Right atrium auricular region (tissue), 2 donors: ENCODE measurements around the gene SMG6. TPM values are rescaled to one million over a fixed set of nuclear protein-coding genes. Genes with fewer than 3 reads are reported as not detected.

Experiments used
- DNase-seq: peaks from one replicate; pipeline ENCODE4 v3.0.0-alpha.2; 2019; ENCODE audit warnings: low spot score
- H3K27ac ChIP-seq, 2 donors: fragments of 200-600 bp; sonication (generic); 1 replicate in 1 of 2; 2 replicates in 1 of 2; pipeline ENCODE4 v1.5.1; 2016 to 2019
- H3K27me3 ChIP-seq, 2 donors: fragments of 200-600 bp; sonication (generic); one replicate each; pipeline versions ENCODE4 v1.5.1 to v1.6.0; 2017 to 2019
- H3K36me3 ChIP-seq: fragments of 200-600 bp; sonication (generic); one replicate; pipeline ENCODE4 v1.5.1; 2016
- H3K4me1 ChIP-seq, 2 donors: fragments of 200-600 bp; sonication (generic); one replicate each; pipeline versions ENCODE4 v1.5.1 to v1.6.0; 2017 to 2019
- H3K4me3 ChIP-seq, 2 donors: fragments of 200-600 bp; sonication (generic); 1 replicate in 1 of 2; 2 replicates in 1 of 2; pipeline ENCODE4 v1.5.1; 2017 to 2019; ENCODE audit warnings: mild to moderate bottlenecking in 1 of 2, moderate library complexity in 1 of 2
- H3K9me3 ChIP-seq, 2 donors: fragments of 200-600 bp; sonication (generic); one replicate each; pipeline ENCODE4 v1.5.1; 2019
- total RNA-seq, 2 donors: library from RNA; depleted of rRNA; stranded (reverse); fragments of >200 nt; gene quantifications; one replicate each; pipeline ENCODE4 v1.1.0, GENCODE V29; 2016
- TF ChIP-seq, protein P1 (sequence below), 2 donors: fragments of 200-600 bp; sonication (generic); IDR thresholded peaks; one replicate each; pipeline ENCODE4 v1.5.1; 2019; ENCODE audit warnings: antibody characterized with exemption in 2 of 2

SMG6 gene
- total RNA-seq, 2 donors from 2014 or later, result 18.2 to 29.3 TPM

DNA sequence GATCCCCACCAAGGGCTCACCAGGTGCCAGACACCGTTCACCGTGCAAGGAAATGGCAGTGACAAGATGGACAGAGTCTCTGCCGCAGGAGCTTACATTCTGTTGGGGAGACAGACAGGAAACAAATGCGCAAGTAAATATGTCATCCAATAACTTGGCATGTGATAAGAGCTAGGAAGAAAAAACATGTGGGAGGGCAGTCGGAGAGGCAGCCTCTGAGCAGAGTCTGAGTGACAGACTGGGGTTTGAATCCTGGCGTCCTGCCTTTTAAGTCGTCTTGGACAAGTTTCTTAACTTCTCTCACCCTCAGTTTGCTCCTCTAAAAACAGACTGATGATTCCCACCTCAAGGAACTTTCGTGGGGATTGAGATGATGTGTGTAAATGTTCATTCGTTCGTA lies 40.9 kb upstream of the SMG6 start:
- Histone ChIP-seq H3K36me3 (peaks cover 16% of the 10 kb centered on the region), H3K27me3 (no peaks in the 10 kb centered on the region), H3K4me3 (no peak overlapping the region), H3K27ac (no peak overlapping the region), H3K4me1 (peaks cover 0 to 13% of the 10 kb centered on the region in 2 donors), H3K9me3 (no peaks in the 10 kb centered on the region)
- DNase-seq, result no peak
- TF ChIP-seq, protein P1, sequence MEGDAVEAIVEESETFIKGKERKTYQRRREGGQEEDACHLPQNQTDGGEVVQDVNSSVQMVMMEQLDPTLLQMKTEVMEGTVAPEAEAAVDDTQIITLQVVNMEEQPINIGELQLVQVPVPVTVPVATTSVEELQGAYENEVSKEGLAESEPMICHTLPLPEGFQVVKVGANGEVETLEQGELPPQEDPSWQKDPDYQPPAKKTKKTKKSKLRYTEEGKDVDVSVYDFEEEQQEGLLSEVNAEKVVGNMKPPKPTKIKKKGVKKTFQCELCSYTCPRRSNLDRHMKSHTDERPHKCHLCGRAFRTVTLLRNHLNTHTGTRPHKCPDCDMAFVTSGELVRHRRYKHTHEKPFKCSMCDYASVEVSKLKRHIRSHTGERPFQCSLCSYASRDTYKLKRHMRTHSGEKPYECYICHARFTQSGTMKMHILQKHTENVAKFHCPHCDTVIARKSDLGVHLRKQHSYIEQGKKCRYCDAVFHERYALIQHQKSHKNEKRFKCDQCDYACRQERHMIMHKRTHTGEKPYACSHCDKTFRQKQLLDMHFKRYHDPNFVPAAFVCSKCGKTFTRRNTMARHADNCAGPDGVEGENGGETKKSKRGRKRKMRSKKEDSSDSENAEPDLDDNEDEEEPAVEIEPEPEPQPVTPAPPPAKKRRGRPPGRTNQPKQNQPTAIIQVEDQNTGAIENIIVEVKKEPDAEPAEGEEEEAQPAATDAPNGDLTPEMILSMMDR (IDR thresholded peaks at IDR 0.05), result no peak

DNA sequence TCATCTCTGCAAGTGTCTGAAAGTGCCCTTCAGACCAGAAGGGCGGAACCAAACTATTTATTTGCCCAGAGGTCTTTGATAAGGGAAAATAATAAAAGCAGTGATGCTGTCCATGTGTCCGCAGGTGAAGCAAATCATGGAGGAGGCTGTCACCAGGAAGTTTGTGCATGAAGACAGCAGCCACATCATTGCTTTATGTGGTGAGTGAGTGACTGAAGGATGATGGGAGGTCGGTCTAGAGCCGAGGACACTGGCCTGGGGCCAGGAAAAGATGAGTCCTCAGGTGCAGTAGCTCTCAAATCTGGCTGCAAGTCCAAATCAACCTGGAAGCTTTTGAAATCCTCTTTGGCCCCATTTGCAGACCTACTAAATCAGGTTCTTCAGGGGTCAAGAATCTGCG lies 39.8 kb upstream of the SMG6 start:
- no peaks in the 10 kb centered on the region for H3K27me3 ChIP-seq
- no peak for DNase-seq
- no peak overlapping the region for H3K27ac ChIP-seq
- H3K9me3 ChIP-seq, result no peaks in the 10 kb centered on the region
- H3K4me1 ChIP-seq, result peaks cover 0 to 11% of the 10 kb centered on the region in 2 donors
- no peak overlapping the region for H3K4me3 ChIP-seq
- TF ChIP-seq, protein P1 (IDR thresholded peaks at IDR 0.05), result no peak
- H3K36me3 ChIP-seq, result peaks cover 16% of the 10 kb centered on the region

DNA sequence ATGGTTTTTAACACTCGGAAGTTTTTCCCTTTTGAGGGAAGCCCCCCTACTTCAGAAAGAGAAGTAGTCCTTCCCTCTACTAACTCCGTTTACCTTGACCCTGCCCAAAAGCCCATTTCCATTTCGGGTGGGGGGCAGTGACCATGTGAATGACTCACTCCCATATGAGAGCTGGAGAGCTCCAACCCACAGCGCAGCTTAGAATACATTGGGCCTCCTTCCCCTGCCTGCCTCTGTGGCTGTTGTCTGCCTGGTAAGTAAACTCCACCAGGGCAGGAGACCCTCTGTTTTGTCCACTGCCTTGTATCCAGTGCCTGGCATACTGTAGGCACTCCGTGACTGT lies 34.7 kb upstream of the SMG6 start:
- peaks cover 0 to 24% of the 10 kb centered on the region in 2 donors for H3K4me1 ChIP-seq
- H3K36me3 ChIP-seq, result peaks cover 26% of the 10 kb centered on the region
- peak overlapping the region; percentile 65 to 91 for H3K4me3 ChIP-seq
- H3K27ac ChIP-seq, result peak overlapping the region; percentile 86 to 87
- DNase-seq, result no peak
- H3K9me3 ChIP-seq, result no peaks in the 10 kb centered on the region
- H3K27me3 ChIP-seq, result no peaks in the 10 kb centered on the region
- TF ChIP-seq, protein P1 (IDR thresholded peaks at IDR 0.05), result no peak

DNA sequence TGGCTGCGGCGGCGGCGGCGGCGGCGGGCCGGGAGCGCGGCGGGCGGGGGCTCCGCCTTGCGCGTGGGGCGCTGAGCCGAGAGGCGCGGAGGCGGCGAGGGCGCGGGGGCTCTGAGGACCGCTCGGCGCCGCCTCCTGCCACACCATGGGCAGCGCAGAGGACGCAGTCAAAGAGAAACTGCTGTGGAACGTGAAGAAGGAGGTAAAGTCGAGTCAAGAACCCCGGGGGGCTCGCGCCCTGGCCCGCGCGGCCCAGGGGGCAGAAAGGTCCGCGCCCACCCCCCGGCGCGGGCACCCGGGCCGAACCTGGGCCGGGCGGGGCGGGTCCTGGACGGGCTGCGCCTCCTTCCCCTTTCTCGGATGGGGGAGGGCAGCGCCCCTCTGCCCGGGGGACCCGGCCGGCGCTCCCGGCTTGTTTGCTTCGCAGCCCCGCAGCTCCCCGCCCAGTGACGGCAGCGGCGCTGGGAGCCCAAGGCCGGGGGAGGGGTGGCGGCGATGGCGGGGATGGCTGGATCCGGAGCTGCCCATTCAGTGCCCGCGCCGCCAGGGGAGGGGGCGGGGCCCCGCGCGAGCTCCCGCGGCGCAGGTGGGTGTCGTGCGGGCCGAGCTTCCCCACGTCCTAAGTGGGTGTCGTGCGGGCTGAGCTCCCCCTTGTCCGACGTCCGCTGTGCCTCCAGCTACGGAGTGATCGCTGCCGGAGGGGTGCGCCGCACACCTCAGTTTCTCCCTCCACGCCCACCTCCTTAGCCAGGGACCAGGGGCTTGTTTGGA lies 34.1 kb upstream of the SMG6 start:
- DNase-seq, result no peak
- no peaks in the 10 kb centered on the region for H3K27me3 ChIP-seq
- H3K27ac ChIP-seq, result peak overlapping the region; percentile 86 to 87
- no peaks in the 10 kb centered on the region for H3K9me3 ChIP-seq
- peak overlapping the region; percentile 65 to 91 for H3K4me3 ChIP-seq
- TF ChIP-seq, protein P1 (IDR thresholded peaks at IDR 0.05), result peak in 1 of 2 donors; percentile 27
- peaks cover 0 to 24% of the 10 kb centered on the region in 2 donors for H3K4me1 ChIP-seq
- peaks cover 31% of the 10 kb centered on the region for H3K36me3 ChIP-seq

DNA sequence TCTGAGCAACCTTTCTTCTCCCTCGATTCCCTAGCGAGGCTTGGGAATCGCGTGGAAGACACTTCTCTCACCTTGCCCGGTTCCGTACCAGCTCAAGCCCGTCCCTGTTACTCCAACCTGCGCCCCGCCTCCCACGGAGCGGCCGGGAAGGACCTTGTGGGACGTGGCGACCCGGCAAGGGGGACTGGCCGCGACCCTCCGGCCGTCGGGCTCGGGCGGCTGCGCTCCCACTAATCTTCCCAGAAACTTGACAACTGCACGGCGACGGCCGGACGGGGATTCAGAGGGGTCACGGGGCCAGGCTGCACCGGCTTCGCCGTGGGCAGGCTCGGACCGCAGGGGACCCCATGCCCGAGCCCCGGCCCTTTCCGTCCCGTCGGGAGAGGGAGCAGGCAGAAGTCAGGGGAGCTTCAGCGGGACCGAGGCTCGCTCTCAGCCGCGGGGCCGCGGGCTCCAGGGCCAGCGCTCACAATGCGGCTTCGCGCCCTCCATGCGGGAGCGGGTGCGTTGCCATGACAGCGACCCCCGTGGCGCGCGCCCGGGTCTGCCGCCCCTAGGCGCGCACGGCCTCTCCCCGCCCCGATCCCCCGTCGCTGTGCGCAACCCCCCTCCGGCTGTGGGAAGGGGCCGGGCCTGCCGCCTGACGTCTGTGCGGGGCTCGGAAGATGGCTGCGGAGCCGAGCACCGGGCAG lies 33.4 kb upstream of the SMG6 start, which contains the start of gene SGSM2:
TSS of gene SGSM2 (plus strand) at position 650 of the 692 bp plus-strand sequence. CDS start 188 bp downstream, outside the sequence.
- DNase-seq, result no peak
- no peaks in the 10 kb centered on the region for H3K9me3 ChIP-seq
- H3K27me3 ChIP-seq, result no peaks in the 10 kb centered on the region
- H3K4me3 ChIP-seq, result peak within 1 kb of the TSS; percentile 65 to 91
- peaks cover 34% of the 10 kb centered on the region for H3K36me3 ChIP-seq
- TF ChIP-seq, protein P1 (IDR thresholded peaks at IDR 0.05), result no peak
- H3K27ac ChIP-seq, result peak within 1 kb of the TSS; percentile 86 to 87
- peaks cover 0 to 24% of the 10 kb centered on the region in 2 donors for H3K4me1 ChIP-seq
